H9 (cell line): Measurements from ENCODE around the gene B9D2. TPM values are rescaled to one million over a fixed set of nuclear protein-coding genes. Genes with fewer than 3 reads are reported as not detected.

Experiments used
- DNase-seq: peaks from one replicate; pipeline ENCODE4 v3.0.0-alpha.2; 2017
- H2AFZ ChIP-seq: one replicate; pipeline ENCODE4 v1.6.1; 2013; ENCODE audit warnings: mild to moderate bottlenecking, low read length, control low read depth, moderate library complexity
- H2AK5ac ChIP-seq: 2 replicates; pipeline ENCODE4 v1.6.1; 2013; ENCODE audit warnings: low read length, control low read depth, mixed read lengths; ENCODE audit not compliant: insufficient read length
- H2BK120ac ChIP-seq: one replicate; pipeline ENCODE4 v1.6.1; 2013; ENCODE audit warnings: low read depth, mild to moderate bottlenecking, low read length, control low read depth, inconsistent platforms; ENCODE audit not compliant: poor library complexity, severe bottlenecking
- H2BK12ac ChIP-seq: 2 replicates; pipeline ENCODE4 v1.6.1; 2013; ENCODE audit warnings: low read length, control low read depth, mixed read lengths, low read depth; ENCODE audit not compliant: insufficient read length
- H2BK15ac ChIP-seq: 2 replicates; pipeline ENCODE4 v1.6.1; 2013; ENCODE audit warnings: low read depth, low read length, control low read depth
- H2BK20ac ChIP-seq: one replicate; pipeline ENCODE4 v1.6.1; 2013; ENCODE audit warnings: low read depth, mild to moderate bottlenecking, low read length, control low read depth, inconsistent platforms; ENCODE audit not compliant: poor library complexity, severe bottlenecking
- H2BK5ac ChIP-seq: 2 replicates; pipeline ENCODE4 v1.6.1; 2013; ENCODE audit warnings: low read length, control low read depth, mixed read lengths; ENCODE audit not compliant: insufficient read length
- H3K14ac ChIP-seq: 2 replicates; pipeline ENCODE4 v1.6.1; 2013; ENCODE audit warnings: low read length, control low read depth; ENCODE audit not compliant: insufficient read depth
- H3K18ac ChIP-seq: 2 replicates; pipeline ENCODE4 v1.6.1; 2013; ENCODE audit warnings: low read depth, mild to moderate bottlenecking, mixed read lengths, low read length, control low read depth; ENCODE audit not compliant: insufficient read length
- H3K23ac ChIP-seq: 2 replicates; pipeline ENCODE4 v1.6.1; 2013; ENCODE audit warnings: low read length, control low read depth, mixed read lengths, low read depth; ENCODE audit not compliant: insufficient read length
- H3K23me2 ChIP-seq: 2 replicates; pipeline ENCODE4 v1.6.1; 2013; ENCODE audit warnings: low read depth, mild to moderate bottlenecking, mixed read lengths, low read length, control low read depth; ENCODE audit not compliant: insufficient read length, poor library complexity, severe bottlenecking
- H3K27ac ChIP-seq: 2 replicates; pipeline ENCODE4 v1.5.1; 2013; ENCODE audit warnings: low read length, control low read depth, mixed read lengths, low read depth; ENCODE audit not compliant: insufficient read length
- H3K27me3 ChIP-seq: 2 replicates; pipeline ENCODE4 v1.6.1; 2013; ENCODE audit warnings: low read length, control low read depth, inconsistent platforms; ENCODE audit not compliant: insufficient read depth
- H3K4ac ChIP-seq: 2 replicates; pipeline ENCODE4 v1.6.1; 2013; ENCODE audit warnings: low read depth, mild to moderate bottlenecking, control low read depth, inconsistent platforms, low read length, moderate library complexity
- H3K4me1 ChIP-seq: 2 replicates; pipeline ENCODE4 v1.6.1; 2013; ENCODE audit warnings: low read length, control low read depth, inconsistent platforms; ENCODE audit not compliant: insufficient read depth
- H3K4me2 ChIP-seq: 2 replicates; pipeline ENCODE4 v1.6.1; 2013; ENCODE audit warnings: low read length, control low read depth, mixed read lengths; ENCODE audit not compliant: insufficient read length, insufficient read depth
- H3K56ac ChIP-seq: 2 replicates; pipeline ENCODE4 v1.6.1; 2013; ENCODE audit warnings: low read depth, mild to moderate bottlenecking, mixed read lengths, low read length, control low read depth; ENCODE audit not compliant: insufficient read length
- H3K79me1 ChIP-seq: 2 replicates; pipeline ENCODE4 v1.6.1; 2013; ENCODE audit warnings: low read depth, mild to moderate bottlenecking, moderate library complexity, low read length, control low read depth, inconsistent platforms; ENCODE audit not compliant: insufficient read depth, poor library complexity, severe bottlenecking
- H3K79me2 ChIP-seq: 2 replicates; pipeline ENCODE4 v1.6.1; 2013; ENCODE audit warnings: low read length, control low read depth, inconsistent platforms; ENCODE audit not compliant: insufficient read depth
- H3K9ac ChIP-seq: 2 replicates; pipeline ENCODE4 v1.6.1; 2013; ENCODE audit warnings: low read length, control low read depth, mixed read lengths; ENCODE audit not compliant: insufficient read length; ENCODE audit errors: extremely low read depth
- H3K9me3 ChIP-seq: one replicate; pipeline ENCODE4 v1.6.1; 2013; ENCODE audit warnings: low read depth, low read length, inconsistent platforms; ENCODE audit not compliant: control insufficient read depth
- H3T11ph ChIP-seq: one replicate; pipeline ENCODE4 v1.6.1; 2013; ENCODE audit warnings: mild to moderate bottlenecking, low read length, control low read depth, inconsistent platforms
- H4K20me1 ChIP-seq: one replicate; pipeline ENCODE4 v1.6.1; 2013; ENCODE audit not compliant: control insufficient read depth, insufficient read length, insufficient read depth
- H4K5ac ChIP-seq: 2 replicates; pipeline ENCODE4 v1.6.1; 2013; ENCODE audit warnings: low read depth, mild to moderate bottlenecking, mixed read lengths, low read length, control low read depth; ENCODE audit not compliant: insufficient read length
- H4K8ac ChIP-seq: replicated peaks from 2 replicates; pipeline ENCODE4 v1.6.1; 2013; ENCODE audit warnings: low read length, control low read depth, mixed read lengths, low read depth; ENCODE audit not compliant: insufficient read length
- H4K91ac ChIP-seq: 2 replicates; pipeline ENCODE4 v1.6.1; 2013; ENCODE audit warnings: low read depth, mild to moderate bottlenecking, moderate library complexity, mixed read lengths, low read length, control low read depth; ENCODE audit not compliant: insufficient read length
- H3K27ac Mint-ChIP-seq, 3 experiments: 2 replicates in 2 of 3; 3 replicates in 1 of 3; pipeline ENCODE4 v1.8.0; 2020 to 2021; ENCODE audit warnings: mixed read lengths in 3 of 3, mild to moderate bottlenecking in 1 of 3, moderate library complexity in 1 of 3
- H3K27me3 Mint-ChIP-seq: 2 replicates; pipeline ENCODE4 v1.8.0; 2021; ENCODE audit warnings: low read depth, mild to moderate bottlenecking, moderate library complexity, mixed read lengths
- H3K36me3 Mint-ChIP-seq, 3 experiments: 2 replicates in 2 of 3; 3 replicates in 1 of 3; pipeline ENCODE4 v1.8.0; 2020 to 2021; ENCODE audit warnings: low read depth in 3 of 3, mixed read lengths in 3 of 3; ENCODE audit not compliant: insufficient read depth in 1 of 3
- H3K4me1 Mint-ChIP-seq, 2 experiments: 2 replicates each; pipeline ENCODE4 v1.8.0; 2020; ENCODE audit warnings: mixed read lengths in 2 of 2
- H3K4me3 Mint-ChIP-seq, 2 experiments: 2 replicates in 1 of 2; 3 replicates in 1 of 2; pipeline ENCODE4 v1.8.0; 2020 to 2021; ENCODE audit warnings: mild to moderate bottlenecking in 2 of 2, mixed read lengths in 2 of 2, moderate library complexity in 1 of 2
- H3K9me3 Mint-ChIP-seq, 2 experiments: 2 replicates in 1 of 2; 3 replicates in 1 of 2; pipeline ENCODE4 v1.8.0; 2020; ENCODE audit warnings: mild to moderate bottlenecking in 2 of 2, mixed read lengths in 2 of 2, moderate library complexity in 1 of 2
- CTCF ChIP-seq: fragments of 200-600 bp; sonication (generic); conservative IDR thresholded peaks from 3 replicates; pipeline ENCODE4 v1.8.0; 2021; ENCODE audit warnings: antibody characterized with exemption, mild to moderate bottlenecking
- WGBS: extraction: QIAGEN DNeasy Blood & Tissue Kit; methylation state at CpG from one replicate; pipeline ENCODE4 v1.1.7; 2013; ENCODE audit warnings: missing lambda C conversion rate, low lambda C conversion rate, mixed read lengths; ENCODE audit not compliant: insufficient read length; ENCODE audit errors: extremely low coverage; 5-methylcytosine and 5-hydroxymethylcytosine counted together
- total RNA-seq: library from RNA; stranded (reverse); gene quantifications from 2 replicates; pipeline ENCODE4 v1.2.1, GENCODE V29; 2021

Gene B9D2
- total RNA-seq, 1 experiment from 2014 or later = 4.8 TPM

GRCh38 chr19:41325947-41326706 is 37.8 kb downstream of the B9D2 start:
- Histone ChIP-seq H2AK5ac (no peak overlapping the region), H3K79me2 (no peaks in the 10 kb centered on the region), H4K5ac (peak overlapping the region; percentile 10), H3K27me3 (no peaks in the 10 kb centered on the region), H3K4ac (no peak overlapping the region), H2BK120ac (no peak overlapping the region), H3K27ac (no peak overlapping the region), H3K18ac (peak overlapping the region; percentile 51), H3K23ac (peak overlapping the region; percentile 93), H2AFZ (no peak overlapping the region), H3K9me3 (no peaks in the 10 kb centered on the region), H2BK15ac (no peak overlapping the region), H3T11ph (no peak overlapping the region), H3K4me1 (peaks cover 12% of the 10 kb centered on the region; the same call in 1 of the 2 replicates), H4K20me1 (peaks cover 3% of the 10 kb centered on the region), H3K79me1 (no peaks in the 10 kb centered on the region), H3K4me2 (peak overlapping the region; percentile 97), H2BK5ac (no peak overlapping the region), H2BK20ac (no peak overlapping the region), H4K91ac (no peak overlapping the region), H2BK12ac (no peak overlapping the region), H3K9ac (no peak overlapping the region), H3K56ac (no peak overlapping the region), H3K23me2 (peaks cover 14% of the 10 kb centered on the region), H4K8ac (peak overlapping the region; percentile 21), H3K14ac (peak overlapping the region; percentile 45; the same call in 1 of the 2 replicates)
- whole genome bisulfite sequencing = no CpG with 5 or more reads among the region's 30 CpGs
- H3K4me1 Mint-ChIP-seq = peaks cover 49 to 53% of the 10 kb centered on the region in 2 experiments
- peak overlapping the region in 2 of 3 experiments; percentile 25 to 68; a peak in 3 of 7 replicates for H3K27ac Mint-ChIP-seq
- H3K4me3 Mint-ChIP-seq = peak overlapping the region; percentile 46 to 73
- H3K9me3 Mint-ChIP-seq = no peaks in the 10 kb centered on the region
- H3K27me3 Mint-ChIP-seq = peaks cover 1% of the 10 kb centered on the region; the same call in 1 of the 2 replicates
- no peak for DNase-seq
- TF ChIP-seq CTCF = no peak
- peaks cover 3 to 36% (median 10%) of the 10 kb centered on the region in 3 experiments; a peak in 5 of 7 replicates for H3K36me3 Mint-ChIP-seq
